SK-N-SH (cell line): Measurements from ENCODE around the gene MYLIP. TPM values are rescaled to one million over a fixed set of nuclear protein-coding genes. Genes with fewer than 3 reads are reported as not detected.

ENCODE experiments used
- CTCF ChIA-PET: fragments of 300-600, 350-600 bp; formaldehyde crosslinking; extraction: SDS; loops from one replicate; lab custom pipeline; 2021; lab: Yijun Ruan, JAX
- POLR2A ChIA-PET: fragments of 350-600 bp; sonication (Branson Sonifier 250); formaldehyde crosslinking; extraction: SDS; loops from one replicate; lab custom pipeline; 2020; ENCODE audit warnings: antibody characterized with exemption, inconsistent platforms; lab: Yijun Ruan, JAX
- DNase-seq: peaks from one replicate; pipeline ENCODE4 v3.0.0; 2012
- H2AFZ ChIP-seq: fragments of 200-600 bp; sonication (generic); 2 replicates; pipeline ENCODE4 v1.8.1; 2016; ENCODE audit warnings: antibody characterized with exemption, mild to moderate bottlenecking, low read depth
- H3F3A ChIP-seq: fragments of 200-600 bp; sonication (generic); replicated peaks from 2 replicates; pipeline ENCODE3; 2016; ENCODE audit warnings: antibody characterized with exemption, mild to moderate bottlenecking; ENCODE audit not compliant: insufficient read depth
- H3K27ac ChIP-seq, 2 experiments: fragments of 200-500 bp in 1 of 2; fragments of 200-600 bp in 1 of 2; sonication (Bioruptor generic) in 1 of 2; sonication (generic), shearing (Covaris generic) in 1 of 2; 2 replicates each; pipeline versions ENCODE4 v1.5.1 to v1.6.1; 2014 to 2016; ENCODE audit warnings: low read depth in 2 of 2, inconsistent platforms in 1 of 2, low read length in 1 of 2, mild to moderate bottlenecking in 1 of 2, mixed read lengths in 1 of 2
- H3K27me3 ChIP-seq: fragments of 200-600 bp; sonication (generic), shearing (Covaris generic); 2 replicates; pipeline ENCODE4 v1.6.1; 2016; ENCODE audit warnings: mixed run types; ENCODE audit not compliant: insufficient read depth
- H3K36me3 ChIP-seq, 2 experiments: fragments of 200-500 bp in 1 of 2; fragments of 200-600 bp in 1 of 2; sonication (Bioruptor generic) in 1 of 2; sonication (generic) in 1 of 2; replicated peaks in 1 of 2; 2 replicates each; pipeline versions ENCODE3 to v1.5.1; 2014 to 2016; ENCODE audit warnings: low read length in 1 of 2, mild to moderate bottlenecking in 1 of 2; ENCODE audit not compliant: insufficient read depth in 2 of 2, control insufficient read depth in 1 of 2
- H3K4me1 ChIP-seq, 2 experiments: fragments of 200-500 bp in 1 of 2; fragments of 200-600 bp in 1 of 2; sonication (Bioruptor generic) in 1 of 2; sonication (generic), shearing (Covaris generic) in 1 of 2; 2 replicates each; pipeline versions ENCODE4 v1.5.1 to v1.6.1; 2014 to 2016; ENCODE audit warnings: low read depth in 1 of 2, low read length in 1 of 2, mixed run types in 1 of 2; ENCODE audit not compliant: insufficient read depth in 2 of 2, control insufficient read depth in 1 of 2
- H3K4me2 ChIP-seq: fragments of 200-600 bp; sonication (generic), shearing (Covaris generic); 2 replicates; pipeline ENCODE4 v1.6.1; 2017; ENCODE audit warnings: mixed run types
- H3K4me3 ChIP-seq, 2 experiments: fragments of 200-500 bp in 1 of 2; fragments of 200-600 bp in 1 of 2; sonication (Bioruptor generic) in 1 of 2; sonication (generic), shearing (Covaris generic) in 1 of 2; 2 replicates each; pipeline versions ENCODE4 v1.5.1 to v1.8.1; 2014 to 2016; ENCODE audit warnings: low read depth in 2 of 2, inconsistent platforms in 1 of 2, low read length in 1 of 2, mild to moderate bottlenecking in 1 of 2, mixed read lengths in 1 of 2, moderate library complexity in 1 of 2
- H3K79me2 ChIP-seq: fragments of 200-600 bp; sonication (generic); 2 replicates; pipeline ENCODE4 v1.8.1; 2017; ENCODE audit warnings: mild to moderate bottlenecking; ENCODE audit not compliant: insufficient read depth
- H3K9ac ChIP-seq: fragments of 200-600 bp; sonication (generic); 2 replicates; pipeline ENCODE4 v1.6.1; 2017; ENCODE audit warnings: mixed run types
- H3K9me2 ChIP-seq: fragments of 200-600 bp; sonication (generic); 2 replicates; pipeline ENCODE4 v1.6.1; 2017; ENCODE audit warnings: mixed run types
- H3K9me3 ChIP-seq: fragments of 200-600 bp; sonication (generic); 2 replicates; pipeline ENCODE4 v1.6.1; 2017; ENCODE audit warnings: mixed run types, mild to moderate bottlenecking, moderate library complexity
- H4K20me1 ChIP-seq: fragments of 200-600 bp; sonication (generic); 2 replicates; pipeline ENCODE4 v1.6.1; 2017; ENCODE audit warnings: mild to moderate bottlenecking, mixed run types; ENCODE audit not compliant: insufficient read depth
- ELF1 ChIP-seq: IDR thresholded peaks from 2 replicates; pipeline ENCODE4 v1.4.0; 2012
- EZH2phosphoT487 ChIP-seq: fragments of 200-600 bp; sonication (generic); IDR thresholded peaks from 2 replicates; pipeline ENCODE4 v1.6.1; 2017; ENCODE audit warnings: low read depth, mixed run types, mild to moderate bottlenecking, antibody characterized with exemption, moderate library complexity, borderline replicate concordance
- FOSL2 ChIP-seq: IDR thresholded peaks from 2 replicates; pipeline ENCODE4 v1.4.0; 2012; ENCODE audit warnings: low read depth, mild to moderate bottlenecking, moderate library complexity, borderline replicate concordance
- GABPA ChIP-seq: IDR thresholded peaks from 2 replicates; pipeline ENCODE4 v1.4.0; 2012; ENCODE audit warnings: low read depth, mild to moderate bottlenecking
- GATA2 ChIP-seq: sonication (generic); formaldehyde crosslinking; IDR thresholded peaks from 2 replicates; pipeline ENCODE4 v1.5.0; 2020; ENCODE audit warnings: mild to moderate bottlenecking, missing genetic modification reagents
- JUND ChIP-seq: IDR thresholded peaks from 2 replicates; pipeline ENCODE4 v1.4.0; 2012
- MXI1 ChIP-seq: IDR thresholded peaks from 2 replicates; pipeline ENCODE4 v1.6.1; 2012; ENCODE audit warnings: mild to moderate bottlenecking, low read depth, low read length, improper control_type of control experiment
- NFIC ChIP-seq: IDR thresholded peaks from 2 replicates; pipeline ENCODE4 v1.4.0; 2012; ENCODE audit warnings: borderline replicate concordance
- NRF1 ChIP-seq: IDR thresholded peaks from 2 replicates; pipeline ENCODE4 v1.6.1; 2012; ENCODE audit warnings: low read depth, mild to moderate bottlenecking, low read length
- POLR2AphosphoS5 ChIP-seq: IDR thresholded peaks from 2 replicates; pipeline ENCODE4 v1.6.1; 2012; ENCODE audit warnings: low read depth, low read length
- RAD21 ChIP-seq: IDR thresholded peaks from 2 replicates; pipeline ENCODE4 v1.6.1; 2012; ENCODE audit warnings: mild to moderate bottlenecking, low read length
- RFX5 ChIP-seq: IDR thresholded peaks from 2 replicates; pipeline ENCODE4 v1.6.1; 2012; ENCODE audit warnings: mild to moderate bottlenecking, improper control_type of control experiment, low read length
- TAF1 ChIP-seq: IDR thresholded peaks from 2 replicates; pipeline ENCODE4 v1.6.1; 2012; ENCODE audit warnings: low read depth, mild to moderate bottlenecking, low read length, moderate library complexity, borderline replicate concordance
- YY1 ChIP-seq: IDR thresholded peaks from 2 replicates; pipeline ENCODE4 v1.4.0; 2012; ENCODE audit warnings: low read depth, mild to moderate bottlenecking
- WGBS: methylation state at CpG from one replicate; pipeline ENCODE4 v1.1.6; 2017; ENCODE audit warnings: low lambda C conversion rate; 5-methylcytosine and 5-hydroxymethylcytosine counted together
- polyA plus RNA-seq, 3 experiments: library from polyadenylated mRNA; depleted of rRNA; stranded (reverse); fragments of >200 nt; gene quantifications; 2 replicates each; pipeline ENCODE4 v1.2.3, GENCODE V29; 2012
- TF ChIP-seq, protein P1 (sequence below): IDR thresholded peaks from 2 replicates; pipeline ENCODE4 v1.6.1; 2012; ENCODE audit warnings: mild to moderate bottlenecking, low read depth, low read length, moderate library complexity
- TF ChIP-seq, protein P2 (sequence below): fragments of 150-350 bp; IDR thresholded peaks from 2 replicates; pipeline ENCODE4 v1.6.1; 2016; ENCODE audit warnings: mild to moderate bottlenecking, low read depth, low read length
- TF ChIP-seq, protein P3 (sequence below): fragments of 150-350 bp; IDR thresholded peaks from 2 replicates; pipeline ENCODE4 v1.6.1; 2017; ENCODE audit warnings: antibody characterized with exemption, low read length, low read depth, borderline replicate concordance
- TF ChIP-seq, protein P4 (sequence below): fragments of 200-600 bp; sonication (generic); IDR thresholded peaks from 2 replicates; pipeline ENCODE4 v1.6.1; 2017; ENCODE audit warnings: antibody characterized with exemption, mild to moderate bottlenecking, moderate library complexity
- TF ChIP-seq, protein P5 (sequence below): IDR thresholded peaks from 2 replicates; pipeline ENCODE4 v1.4.0; 2012; ENCODE audit warnings: low read depth

MYLIP gene
- polyA plus RNA-seq, 1 of the 3 experiments (the other 2 are of a cell fraction): 3.1 TPM

DNA sequence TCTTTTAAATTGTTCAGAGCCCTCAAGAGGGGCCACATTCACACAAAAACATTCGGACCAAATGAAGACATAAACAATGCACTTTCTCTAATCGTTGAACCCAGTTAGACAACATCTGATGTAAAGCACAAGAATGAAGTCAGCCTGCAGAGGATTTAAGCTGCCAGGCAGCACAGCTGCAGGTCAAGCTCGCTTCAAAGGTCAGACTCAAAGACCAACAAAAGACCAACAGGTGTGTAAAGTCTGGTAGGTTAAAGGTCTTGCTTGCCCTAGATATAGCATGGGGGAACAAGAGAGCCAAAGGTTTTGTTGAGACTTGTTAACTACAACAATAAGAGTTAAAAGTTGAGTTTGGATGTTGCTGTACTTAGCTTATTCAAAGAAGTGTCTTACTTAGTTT lies 26.7 kb upstream of the MYLIP start:
- 32% methylated on average over 3 of the region's 3 CpGs for WGBS
- no peak overlapping the region for H2AFZ ChIP-seq

More for the DNA sequence above, 26.7 kb upstream of the MYLIP start:
- Histone ChIP-seq H3K27me3 (no peaks in the 10 kb centered on the region), H3K9ac (no peak overlapping the region), H3K4me2 (no peak overlapping the region), H3K79me2 (no peaks in the 10 kb centered on the region), H3K27ac (no peak overlapping the region), H4K20me1 (no peaks in the 10 kb centered on the region), H3K4me1 (peaks cover 0 to 4% of the 10 kb centered on the region in 2 experiments; a peak in 1 of 4 replicates), H3K9me3 (no peaks in the 10 kb centered on the region), H3F3A (no peaks in the 10 kb centered on the region), H3K9me2 (no peaks in the 10 kb centered on the region), H3K36me3 (no peaks in the 10 kb centered on the region), H3K4me3 (no peak overlapping the region)
- ChIA-PET CTCF (no interaction called here), POLR2A (interaction anchor here (0.7 kb wide), 1 partner anchor 27 kb away, joined by 3 read pairs; no protein-coding TSS in a partner anchor)
- no peak for DNase-seq
- TF ChIP-seq YY1 (no peak), MXI1 (no peak), TAF1 (no peak), POLR2AphosphoS5 (no peak), ELF1 (no peak), JUND (no peak), RFX5 (no peak), FOSL2 (no peak), RAD21 (no peak), GABPA (no peak), NRF1 (no peak), GATA2 (CRISPR knock-in tag) (no peak), EZH2phosphoT487 (no peak), NFIC (no peak)
- TF ChIP-seq, protein P1, sequence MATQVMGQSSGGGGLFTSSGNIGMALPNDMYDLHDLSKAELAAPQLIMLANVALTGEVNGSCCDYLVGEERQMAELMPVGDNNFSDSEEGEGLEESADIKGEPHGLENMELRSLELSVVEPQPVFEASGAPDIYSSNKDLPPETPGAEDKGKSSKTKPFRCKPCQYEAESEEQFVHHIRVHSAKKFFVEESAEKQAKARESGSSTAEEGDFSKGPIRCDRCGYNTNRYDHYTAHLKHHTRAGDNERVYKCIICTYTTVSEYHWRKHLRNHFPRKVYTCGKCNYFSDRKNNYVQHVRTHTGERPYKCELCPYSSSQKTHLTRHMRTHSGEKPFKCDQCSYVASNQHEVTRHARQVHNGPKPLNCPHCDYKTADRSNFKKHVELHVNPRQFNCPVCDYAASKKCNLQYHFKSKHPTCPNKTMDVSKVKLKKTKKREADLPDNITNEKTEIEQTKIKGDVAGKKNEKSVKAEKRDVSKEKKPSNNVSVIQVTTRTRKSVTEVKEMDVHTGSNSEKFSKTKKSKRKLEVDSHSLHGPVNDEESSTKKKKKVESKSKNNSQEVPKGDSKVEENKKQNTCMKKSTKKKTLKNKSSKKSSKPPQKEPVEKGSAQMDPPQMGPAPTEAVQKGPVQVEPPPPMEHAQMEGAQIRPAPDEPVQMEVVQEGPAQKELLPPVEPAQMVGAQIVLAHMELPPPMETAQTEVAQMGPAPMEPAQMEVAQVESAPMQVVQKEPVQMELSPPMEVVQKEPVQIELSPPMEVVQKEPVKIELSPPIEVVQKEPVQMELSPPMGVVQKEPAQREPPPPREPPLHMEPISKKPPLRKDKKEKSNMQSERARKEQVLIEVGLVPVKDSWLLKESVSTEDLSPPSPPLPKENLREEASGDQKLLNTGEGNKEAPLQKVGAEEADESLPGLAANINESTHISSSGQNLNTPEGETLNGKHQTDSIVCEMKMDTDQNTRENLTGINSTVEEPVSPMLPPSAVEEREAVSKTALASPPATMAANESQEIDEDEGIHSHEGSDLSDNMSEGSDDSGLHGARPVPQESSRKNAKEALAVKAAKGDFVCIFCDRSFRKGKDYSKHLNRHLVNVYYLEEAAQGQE: no peak
- TF ChIP-seq, protein P2, sequence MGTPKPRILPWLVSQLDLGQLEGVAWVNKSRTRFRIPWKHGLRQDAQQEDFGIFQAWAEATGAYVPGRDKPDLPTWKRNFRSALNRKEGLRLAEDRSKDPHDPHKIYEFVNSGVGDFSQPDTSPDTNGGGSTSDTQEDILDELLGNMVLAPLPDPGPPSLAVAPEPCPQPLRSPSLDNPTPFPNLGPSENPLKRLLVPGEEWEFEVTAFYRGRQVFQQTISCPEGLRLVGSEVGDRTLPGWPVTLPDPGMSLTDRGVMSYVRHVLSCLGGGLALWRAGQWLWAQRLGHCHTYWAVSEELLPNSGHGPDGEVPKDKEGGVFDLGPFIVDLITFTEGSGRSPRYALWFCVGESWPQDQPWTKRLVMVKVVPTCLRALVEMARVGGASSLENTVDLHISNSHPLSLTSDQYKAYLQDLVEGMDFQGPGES: no peak
- TF ChIP-seq, protein P3, sequence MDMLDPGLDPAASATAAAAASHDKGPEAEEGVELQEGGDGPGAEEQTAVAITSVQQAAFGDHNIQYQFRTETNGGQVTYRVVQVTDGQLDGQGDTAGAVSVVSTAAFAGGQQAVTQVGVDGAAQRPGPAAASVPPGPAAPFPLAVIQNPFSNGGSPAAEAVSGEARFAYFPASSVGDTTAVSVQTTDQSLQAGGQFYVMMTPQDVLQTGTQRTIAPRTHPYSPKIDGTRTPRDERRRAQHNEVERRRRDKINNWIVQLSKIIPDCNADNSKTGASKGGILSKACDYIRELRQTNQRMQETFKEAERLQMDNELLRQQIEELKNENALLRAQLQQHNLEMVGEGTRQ: no peak
- TF ChIP-seq, protein P4, sequence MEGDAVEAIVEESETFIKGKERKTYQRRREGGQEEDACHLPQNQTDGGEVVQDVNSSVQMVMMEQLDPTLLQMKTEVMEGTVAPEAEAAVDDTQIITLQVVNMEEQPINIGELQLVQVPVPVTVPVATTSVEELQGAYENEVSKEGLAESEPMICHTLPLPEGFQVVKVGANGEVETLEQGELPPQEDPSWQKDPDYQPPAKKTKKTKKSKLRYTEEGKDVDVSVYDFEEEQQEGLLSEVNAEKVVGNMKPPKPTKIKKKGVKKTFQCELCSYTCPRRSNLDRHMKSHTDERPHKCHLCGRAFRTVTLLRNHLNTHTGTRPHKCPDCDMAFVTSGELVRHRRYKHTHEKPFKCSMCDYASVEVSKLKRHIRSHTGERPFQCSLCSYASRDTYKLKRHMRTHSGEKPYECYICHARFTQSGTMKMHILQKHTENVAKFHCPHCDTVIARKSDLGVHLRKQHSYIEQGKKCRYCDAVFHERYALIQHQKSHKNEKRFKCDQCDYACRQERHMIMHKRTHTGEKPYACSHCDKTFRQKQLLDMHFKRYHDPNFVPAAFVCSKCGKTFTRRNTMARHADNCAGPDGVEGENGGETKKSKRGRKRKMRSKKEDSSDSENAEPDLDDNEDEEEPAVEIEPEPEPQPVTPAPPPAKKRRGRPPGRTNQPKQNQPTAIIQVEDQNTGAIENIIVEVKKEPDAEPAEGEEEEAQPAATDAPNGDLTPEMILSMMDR: no peak
- TF ChIP-seq, protein P5, sequence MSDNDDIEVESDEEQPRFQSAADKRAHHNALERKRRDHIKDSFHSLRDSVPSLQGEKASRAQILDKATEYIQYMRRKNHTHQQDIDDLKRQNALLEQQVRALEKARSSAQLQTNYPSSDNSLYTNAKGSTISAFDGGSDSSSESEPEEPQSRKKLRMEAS: no peak
